SKM-1 (cell line): Measurements from ENCODE around the gene CISH.

ENCODE experiments used
- DNase-seq: peaks from one replicate; lab custom pipeline; 2025; ENCODE audit not compliant: unreplicated experiment; lab: John Stamatoyannopoulos, UW

CISH gene

DNA sequence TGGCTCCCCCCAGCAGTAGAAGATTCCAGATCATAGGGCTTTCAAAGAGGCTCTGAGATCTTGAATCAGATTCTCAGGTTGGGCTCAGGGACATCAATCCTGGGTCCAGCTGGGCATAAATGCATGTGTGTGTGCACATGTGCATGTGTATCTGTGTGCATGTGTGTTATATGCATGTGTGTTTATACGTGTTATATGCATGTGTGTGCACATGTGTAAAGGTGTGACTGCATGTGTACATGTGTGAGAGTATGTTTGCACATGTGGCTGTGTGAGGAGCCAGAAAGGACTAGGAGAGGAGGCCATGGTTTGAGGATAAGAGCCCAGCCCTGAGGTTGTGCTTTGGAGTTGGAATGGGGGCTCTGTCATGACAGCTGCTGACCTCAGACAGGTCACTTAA is 3.6 kb upstream of the CISH start:
- no peak for DNase-seq

DNA sequence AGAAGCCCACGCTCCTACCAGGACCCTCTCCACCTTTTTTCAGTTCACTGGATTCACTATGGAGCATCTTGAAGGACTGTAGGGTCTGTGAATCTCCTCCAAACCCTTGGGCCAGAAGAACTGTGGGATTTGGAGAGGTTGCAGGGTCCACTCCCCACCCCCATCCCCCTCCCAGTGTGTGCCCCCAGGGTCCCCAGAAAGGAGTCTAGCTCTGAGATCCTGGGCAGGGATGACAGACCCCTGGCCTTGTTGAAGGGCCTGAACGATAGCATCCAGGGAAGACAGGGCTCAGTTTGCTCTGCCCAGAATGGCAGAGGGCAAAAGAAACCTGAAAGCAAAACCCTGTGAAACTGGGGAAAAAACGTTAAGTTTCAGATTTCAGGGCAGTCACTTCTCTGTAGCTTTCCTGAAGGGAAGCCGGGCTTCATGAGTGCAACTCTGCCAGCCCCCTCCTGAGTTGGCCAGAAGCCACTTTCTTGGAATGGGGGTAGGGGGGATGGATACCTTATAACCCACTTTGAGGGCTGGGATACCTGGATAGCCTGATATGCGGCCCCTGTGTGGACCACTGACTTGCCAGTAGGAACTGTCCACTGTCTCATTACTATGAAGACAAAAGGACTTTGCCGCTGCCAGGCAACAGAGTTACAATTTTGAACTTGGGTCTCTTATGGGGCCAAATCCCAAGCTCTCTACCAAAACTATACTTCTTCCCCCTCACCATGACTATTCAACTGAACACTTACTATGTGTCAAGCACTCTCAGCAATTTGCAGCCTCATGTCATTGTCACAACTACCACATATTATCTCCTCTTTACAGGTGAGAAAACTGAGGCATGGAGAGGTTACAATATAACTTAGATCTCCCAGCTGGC is 1.6 kb upstream of the CISH start:
- no peak for DNase-seq

DNA sequence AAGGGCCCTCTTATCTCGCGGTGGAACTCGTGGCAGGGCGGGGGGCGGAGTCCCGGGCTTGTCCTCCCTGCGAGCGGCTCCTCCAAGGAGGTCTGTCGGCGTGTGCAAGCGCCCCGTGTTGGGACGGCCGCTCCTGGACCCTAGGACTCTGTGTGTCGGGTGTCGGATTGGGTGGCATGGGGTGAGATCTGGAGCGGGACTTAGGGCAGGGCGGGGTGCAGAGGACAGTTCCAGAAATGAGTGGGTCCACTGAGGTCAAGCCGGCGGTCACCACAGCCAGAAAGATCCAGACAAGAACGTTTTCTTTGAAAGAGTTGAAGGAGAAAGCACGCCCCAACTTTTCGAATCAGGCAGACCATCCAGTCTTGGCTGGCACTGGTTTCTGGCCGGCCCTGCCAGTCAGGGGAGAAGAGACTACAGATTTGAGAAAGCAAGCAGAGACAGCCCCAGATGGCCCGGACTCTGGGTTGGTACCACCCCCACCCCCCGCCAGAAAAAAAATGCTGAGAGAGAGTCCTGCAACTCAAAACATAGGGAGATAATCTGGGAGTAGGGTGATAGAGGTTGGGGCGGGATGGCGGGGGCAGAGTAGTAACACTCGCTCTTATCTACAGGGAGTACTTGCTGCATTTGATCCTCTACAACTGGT is 784 bp upstream of the CISH start:
- no peak for DNase-seq

- DNase-seq: no peak
These were observed 546 bp downstream of the CISH start for GRCh38 chr3:50610992-50611463.

- DNase-seq: no peak
These were observed 1.2 kb downstream of the CISH start for GRCh38 chr3:50610181-50610971.

DNA sequence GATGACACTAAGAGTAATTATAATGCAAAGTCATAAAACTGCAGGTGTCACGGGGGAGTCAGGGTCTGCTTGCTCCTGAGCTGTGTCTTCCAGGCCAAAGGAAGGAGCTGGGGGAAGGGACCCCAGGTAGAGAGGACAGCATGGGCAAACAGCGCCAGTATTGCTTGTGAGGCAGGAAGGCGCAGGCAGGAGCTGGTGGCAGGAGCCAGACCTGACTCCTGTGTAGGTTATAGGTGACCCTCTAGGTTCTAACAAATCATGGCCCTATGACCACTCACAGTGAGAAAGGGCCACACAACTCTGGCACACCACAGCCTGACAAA is 1.9 kb downstream of the CISH start:
- no peak for DNase-seq

DNA sequence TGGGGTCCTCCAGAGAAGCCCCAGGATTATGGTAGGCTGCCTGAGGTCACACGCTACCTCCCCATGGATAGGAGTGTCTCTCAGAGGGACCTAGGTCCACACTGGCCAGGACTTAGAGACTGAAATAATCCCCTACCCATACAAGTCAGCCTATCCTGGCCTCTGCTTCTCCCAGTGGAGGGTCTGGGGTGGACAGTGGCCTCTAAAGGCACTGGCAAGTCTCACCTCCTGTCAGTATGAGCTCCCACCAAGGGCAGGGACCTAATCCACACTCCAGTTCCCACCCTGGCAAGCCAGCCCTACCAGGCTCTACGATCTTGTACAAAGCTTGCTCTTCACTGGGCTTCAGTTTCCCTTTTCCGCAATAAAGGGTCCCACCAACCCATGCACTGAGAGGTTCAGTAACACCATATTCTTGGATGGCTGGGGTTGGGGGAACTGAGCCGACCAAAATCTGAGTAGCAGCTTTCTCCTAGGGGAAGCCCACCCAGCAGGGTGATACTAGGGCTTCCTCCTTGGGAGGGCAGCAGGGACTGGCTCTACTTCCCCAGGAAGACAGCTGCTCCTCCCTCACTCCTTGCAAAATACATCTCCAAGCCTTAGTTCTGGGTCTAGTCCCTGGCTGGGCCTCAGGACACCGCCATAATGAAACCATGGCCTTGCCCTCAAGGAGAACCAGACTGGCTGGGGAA is 2.4 kb downstream of the CISH start:
- DNase-seq: no peak

DNA sequence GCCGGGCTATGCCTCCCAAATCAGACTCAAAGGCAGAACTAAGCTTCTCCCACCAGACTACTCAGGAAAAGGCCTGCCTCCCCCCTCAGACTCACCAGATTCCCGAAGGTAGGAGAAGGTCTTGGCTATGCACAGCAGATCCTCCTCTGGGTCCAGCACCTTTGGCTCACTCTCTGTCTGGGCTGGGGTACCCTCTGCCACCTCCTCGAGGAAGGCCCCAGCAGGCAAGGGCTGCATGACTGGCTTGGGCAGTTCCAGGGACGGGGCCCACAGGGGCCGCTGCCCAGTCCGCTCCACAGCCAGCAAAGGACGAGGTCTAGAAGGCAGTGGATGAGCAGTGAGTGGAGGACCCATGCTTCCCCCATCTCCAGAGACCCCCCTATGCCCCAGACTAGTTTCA is 3.3 kb downstream of the CISH start:
- DNase-seq: no peak

- DNase-seq: no peak
These were observed 4.1 kb downstream of the CISH start for GRCh38 chr3:50607271-50608091.

DNA sequence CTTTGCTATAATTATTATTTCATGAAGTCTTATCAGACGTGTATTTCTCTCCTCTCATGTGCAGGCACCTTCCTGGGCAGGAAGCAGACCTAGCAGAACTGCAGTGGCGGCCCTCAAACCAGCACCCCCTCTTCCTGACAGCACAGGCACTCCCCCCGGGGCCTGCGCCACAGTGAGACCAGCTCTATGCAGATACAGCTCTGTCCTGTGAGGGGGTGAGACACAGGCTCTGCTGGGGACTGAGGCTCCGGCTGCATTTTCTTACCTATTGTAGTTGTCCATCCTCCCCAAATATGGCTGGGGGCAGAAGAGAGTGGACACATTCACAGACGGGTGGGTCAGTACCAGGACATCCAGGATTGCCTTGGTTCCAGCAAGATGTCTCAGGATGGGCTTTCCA is 5.0 kb downstream of the CISH start:
- DNase-seq: no peak

GRCh38 chr3:50605901-50606326 is 5.7 kb downstream of the CISH start:
- DNase-seq: no peak

GRCh38 chr3:50604628-50605588 is 6.7 kb downstream of the CISH start:
- DNase-seq: peak; percentile 9

DNA sequence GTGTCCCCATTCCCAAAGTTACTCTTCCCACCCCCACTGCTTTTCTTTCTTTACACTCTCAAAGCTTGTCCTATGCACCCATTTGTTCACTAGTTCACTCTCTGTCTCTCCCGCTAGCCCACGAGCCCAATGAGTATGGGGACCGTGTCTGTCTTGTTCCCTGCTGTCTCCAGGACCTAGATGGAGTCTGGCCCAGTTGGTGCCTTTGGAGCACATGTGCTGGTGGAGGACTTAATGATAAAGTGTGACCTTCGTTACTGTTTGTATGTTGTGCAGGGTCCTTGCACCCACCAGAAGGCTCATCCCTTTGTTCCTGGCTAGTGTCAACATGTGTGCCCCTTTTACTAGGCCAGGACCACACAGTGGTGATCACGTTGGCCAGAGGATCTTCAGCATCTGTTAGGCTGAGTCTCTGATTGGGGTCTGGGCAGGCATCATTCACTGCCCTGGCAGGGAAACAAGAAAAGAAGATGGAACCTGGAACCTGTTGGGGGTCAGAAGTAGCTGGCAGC is 7.4 kb downstream of the CISH start:
- DNase-seq: no peak

DNA sequence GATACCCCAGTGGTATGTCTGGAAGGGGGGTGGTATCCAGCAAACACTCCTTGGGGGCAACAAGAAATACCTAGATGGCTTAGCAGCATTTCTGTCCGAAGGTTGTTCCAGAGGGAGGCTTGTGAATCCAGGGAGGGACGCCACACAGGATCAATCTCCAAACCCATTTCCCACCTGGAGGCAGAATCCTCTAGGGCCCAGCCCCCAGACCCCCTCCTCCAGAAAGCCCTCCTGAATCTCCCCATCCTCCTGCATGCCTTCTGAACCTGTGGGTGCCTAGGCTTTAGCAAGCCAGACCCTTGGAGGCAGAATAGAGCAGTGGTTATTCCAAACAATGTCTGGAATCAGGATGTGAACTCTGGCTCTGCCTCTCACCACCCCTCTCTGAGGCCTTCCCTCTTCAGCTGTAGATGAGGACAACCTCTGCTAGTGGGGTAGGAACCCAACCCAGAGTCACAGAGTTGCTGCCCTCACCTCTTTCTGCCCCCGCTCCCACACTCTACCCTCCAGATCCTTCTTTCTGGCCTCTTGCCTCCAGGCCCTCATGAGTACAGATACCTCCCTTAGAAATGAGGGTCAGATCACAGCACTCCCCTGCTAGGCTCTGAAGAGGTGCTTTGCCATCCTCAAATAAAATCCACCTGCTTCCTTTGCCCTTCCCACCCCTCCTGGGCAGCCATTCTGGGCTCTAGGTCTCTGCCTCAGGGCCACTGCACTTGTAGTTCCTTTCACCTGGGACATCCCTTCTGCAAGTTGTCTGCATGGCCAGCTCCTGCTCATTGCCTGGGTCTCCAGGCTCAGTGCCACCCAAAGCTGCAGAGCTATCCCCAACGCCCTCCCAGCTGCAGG is 8.1 kb downstream of the CISH start:
- DNase-seq: no peak

- no peak for DNase-seq
These were observed 8.9 kb downstream of the CISH start for GRCh38 chr3:50602595-50603191.

GRCh38 chr3:50600841-50601591 is 10.6 kb downstream of the CISH start:
- DNase-seq: peak; percentile 92
